OCI-LY3 (cell line): Measurements from ENCODE around the gene BICDL1.

Source experiments
- EZH2phosphoT487 ChIP-seq: fragments of 200-600 bp; shearing (Covaris generic); IDR thresholded peaks from 2 replicates; pipeline ENCODE4 v1.6.1; 2018; ENCODE audit warnings: antibody characterized with exemption, mixed run types, low read depth
- TF ChIP-seq, protein P1 (sequence below): fragments of 200-600, 300-600 bp; sonication (generic); IDR thresholded peaks from 2 replicates; pipeline ENCODE4 v1.5.1; 2014; ENCODE audit warnings: antibody characterized with exemption, low read length, low read depth

DNA sequence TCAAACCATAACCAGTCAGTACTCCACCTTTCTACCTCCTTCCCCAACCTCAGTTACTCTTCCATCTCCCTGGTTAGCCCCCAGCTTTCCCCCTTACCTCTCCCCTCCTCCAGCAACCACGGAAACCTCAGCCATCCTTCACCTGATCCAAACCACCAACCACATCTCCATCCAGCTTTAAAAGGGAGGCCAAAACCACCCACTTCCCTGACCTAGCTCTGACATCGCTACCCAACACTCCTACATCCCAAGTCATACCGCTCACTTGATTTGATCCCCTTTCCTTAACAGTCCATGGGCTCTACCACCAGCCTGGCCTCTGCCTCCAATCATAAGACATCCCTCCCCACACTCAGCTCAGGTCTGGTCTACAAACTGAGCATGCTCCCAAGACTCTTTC, 126.0 kb downstream of the BICDL1 start:
- TF ChIP-seq, protein P1, sequence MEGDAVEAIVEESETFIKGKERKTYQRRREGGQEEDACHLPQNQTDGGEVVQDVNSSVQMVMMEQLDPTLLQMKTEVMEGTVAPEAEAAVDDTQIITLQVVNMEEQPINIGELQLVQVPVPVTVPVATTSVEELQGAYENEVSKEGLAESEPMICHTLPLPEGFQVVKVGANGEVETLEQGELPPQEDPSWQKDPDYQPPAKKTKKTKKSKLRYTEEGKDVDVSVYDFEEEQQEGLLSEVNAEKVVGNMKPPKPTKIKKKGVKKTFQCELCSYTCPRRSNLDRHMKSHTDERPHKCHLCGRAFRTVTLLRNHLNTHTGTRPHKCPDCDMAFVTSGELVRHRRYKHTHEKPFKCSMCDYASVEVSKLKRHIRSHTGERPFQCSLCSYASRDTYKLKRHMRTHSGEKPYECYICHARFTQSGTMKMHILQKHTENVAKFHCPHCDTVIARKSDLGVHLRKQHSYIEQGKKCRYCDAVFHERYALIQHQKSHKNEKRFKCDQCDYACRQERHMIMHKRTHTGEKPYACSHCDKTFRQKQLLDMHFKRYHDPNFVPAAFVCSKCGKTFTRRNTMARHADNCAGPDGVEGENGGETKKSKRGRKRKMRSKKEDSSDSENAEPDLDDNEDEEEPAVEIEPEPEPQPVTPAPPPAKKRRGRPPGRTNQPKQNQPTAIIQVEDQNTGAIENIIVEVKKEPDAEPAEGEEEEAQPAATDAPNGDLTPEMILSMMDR: no peak
- no peak for TF ChIP-seq EZH2phosphoT487
